Left ventricle myocardium inferior (tissue), 1 donor: ENCODE measurements around the gene LRP10. TPM values are rescaled to one million over a fixed set of nuclear protein-coding genes. Genes with fewer than 3 reads are reported as not detected.
A peak's percentile ranks its signal among the peaks of the same experiment; 100 is the strongest.

Experiments used
- DNase-seq: peaks from one replicate; pipeline ENCODE4 v3.0.0-alpha.2; 2020
- H3K27ac ChIP-seq: fragments of 200-600 bp; replicated peaks from 2 replicates; pipeline ENCODE4 v1.8.0; 2021
- H3K27me3 ChIP-seq: fragments of 200-600 bp; 2 replicates; pipeline ENCODE4 v1.8.0; 2021; ENCODE audit warnings: low read depth
- H3K36me3 ChIP-seq: fragments of 200-600 bp; 2 replicates; pipeline ENCODE4 v1.8.0; 2021
- H3K4me1 ChIP-seq: fragments of 200-600 bp; 2 replicates; pipeline ENCODE4 v1.8.0; 2021
- H3K4me3 ChIP-seq: fragments of 200-600 bp; 2 replicates; pipeline ENCODE4 v1.8.0; 2021; ENCODE audit warnings: mild to moderate bottlenecking, moderate library complexity
- H3K9me3 ChIP-seq: fragments of 200-600 bp; replicated peaks from 2 replicates; pipeline ENCODE4 v1.8.0; 2021
- intact Hi-C: fragments of 100-400 bp; cut with micrococcal nuclease; formaldehyde crosslinking; loops from one replicate; pipeline ENCODE4 v1.11.0; 2022
- total RNA-seq: library from RNA; stranded (reverse); fragmentation: NEBNext Ultra II Directional; extraction: Animal tissue kit (Norgen Biotek cat#: 25700); gene quantifications from one replicate; pipeline ENCODE4 v1.2.1, GENCODE V29; 2021
- TF ChIP-seq, protein P1 (sequence below): fragments of 200-600 bp; IDR thresholded peaks from 2 replicates; pipeline ENCODE4 v1.8.0; 2021; ENCODE audit warnings: antibody characterized with exemption, mild to moderate bottlenecking, borderline replicate concordance
- donor health status: DM: no; HTN: yes; CAD: no; lungs with severe emphysema.

LRP10 gene
- total RNA-seq, 1 donor from 2014 or later = 48.3 TPM

- Histone ChIP-seq H3K27ac (peak within 1 kb of the TSS; percentile 95), H3K4me1 (peaks cover 47% of the 10 kb centered on the region), H3K4me3 (peak within 1 kb of the TSS; percentile 71), H3K9me3 (no peaks in the 10 kb centered on the region), H3K27me3 (no peaks in the 10 kb centered on the region), H3K36me3 (peaks cover 34% of the 10 kb centered on the region)
- peak; percentile 100 for DNase-seq
- TF ChIP-seq, protein P1, sequence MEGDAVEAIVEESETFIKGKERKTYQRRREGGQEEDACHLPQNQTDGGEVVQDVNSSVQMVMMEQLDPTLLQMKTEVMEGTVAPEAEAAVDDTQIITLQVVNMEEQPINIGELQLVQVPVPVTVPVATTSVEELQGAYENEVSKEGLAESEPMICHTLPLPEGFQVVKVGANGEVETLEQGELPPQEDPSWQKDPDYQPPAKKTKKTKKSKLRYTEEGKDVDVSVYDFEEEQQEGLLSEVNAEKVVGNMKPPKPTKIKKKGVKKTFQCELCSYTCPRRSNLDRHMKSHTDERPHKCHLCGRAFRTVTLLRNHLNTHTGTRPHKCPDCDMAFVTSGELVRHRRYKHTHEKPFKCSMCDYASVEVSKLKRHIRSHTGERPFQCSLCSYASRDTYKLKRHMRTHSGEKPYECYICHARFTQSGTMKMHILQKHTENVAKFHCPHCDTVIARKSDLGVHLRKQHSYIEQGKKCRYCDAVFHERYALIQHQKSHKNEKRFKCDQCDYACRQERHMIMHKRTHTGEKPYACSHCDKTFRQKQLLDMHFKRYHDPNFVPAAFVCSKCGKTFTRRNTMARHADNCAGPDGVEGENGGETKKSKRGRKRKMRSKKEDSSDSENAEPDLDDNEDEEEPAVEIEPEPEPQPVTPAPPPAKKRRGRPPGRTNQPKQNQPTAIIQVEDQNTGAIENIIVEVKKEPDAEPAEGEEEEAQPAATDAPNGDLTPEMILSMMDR = no peak
- intact Hi-C loops = no loop called here
Observed at GRCh38 chr14:22918804-22919600, 47.5 kb downstream of the LRP10 start, which contains the start of gene RBM23. Gene RBM23, minus strand, starts transcription at chr14:22919149.

DNA sequence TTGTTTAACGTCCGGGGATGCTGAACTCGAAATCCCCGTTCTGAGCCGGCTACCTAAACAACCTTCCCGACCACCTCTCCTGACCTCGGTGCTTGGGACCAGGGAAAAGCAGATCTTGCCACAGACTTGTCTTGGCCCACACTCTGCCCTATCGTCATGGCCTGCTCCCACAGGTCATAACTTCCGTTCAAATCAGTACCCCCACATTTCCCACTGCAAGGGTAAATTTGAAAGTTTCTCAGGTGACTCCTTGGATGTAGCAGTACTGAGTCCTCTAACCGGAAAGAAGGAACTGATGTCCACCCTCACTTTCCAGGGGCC lies 48.0 kb downstream of the LRP10 start:
- H3K4me1 ChIP-seq = peaks cover 47% of the 10 kb centered on the region
- DNase-seq = no peak
- TF ChIP-seq, protein P1 = no peak
- H3K9me3 ChIP-seq = no peaks in the 10 kb centered on the region
- H3K27ac ChIP-seq = peak overlapping the region; percentile 95
- peak overlapping the region; percentile 71 for H3K4me3 ChIP-seq
- no peaks in the 10 kb centered on the region for H3K27me3 ChIP-seq
- H3K36me3 ChIP-seq = peaks cover 39% of the 10 kb centered on the region
- intact Hi-C loops = no loop called here

DNA sequence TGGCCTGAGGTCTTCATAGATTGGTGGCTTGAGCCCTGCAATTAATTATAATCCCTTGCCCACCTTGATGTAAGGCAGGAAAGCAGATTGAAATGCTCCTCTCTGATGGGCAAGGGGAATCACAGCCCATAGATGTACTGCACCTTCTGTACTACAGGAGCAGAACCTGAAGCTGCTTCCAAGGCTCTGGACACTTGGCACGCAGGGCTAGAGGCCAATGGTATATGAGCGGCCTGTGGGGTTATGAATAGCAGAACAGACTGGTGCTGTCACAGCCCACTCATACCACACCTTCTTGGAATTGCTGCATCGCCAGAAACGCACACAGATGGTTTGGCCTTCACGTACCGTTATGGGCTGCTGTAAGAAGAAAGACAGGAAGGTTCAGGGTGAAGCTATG lies 49.2 kb downstream of the LRP10 start:
- no peak overlapping the region for H3K4me3 ChIP-seq
- TF ChIP-seq, protein P1 = no peak
- H3K27ac ChIP-seq = peak overlapping the region; percentile 95
- H3K27me3 ChIP-seq = no peaks in the 10 kb centered on the region
- intact Hi-C loops = no loop called here
- no peaks in the 10 kb centered on the region for H3K9me3 ChIP-seq
- DNase-seq = peak; percentile 37
- peaks cover 45% of the 10 kb centered on the region for H3K4me1 ChIP-seq
- H3K36me3 ChIP-seq = peaks cover 51% of the 10 kb centered on the region

DNA sequence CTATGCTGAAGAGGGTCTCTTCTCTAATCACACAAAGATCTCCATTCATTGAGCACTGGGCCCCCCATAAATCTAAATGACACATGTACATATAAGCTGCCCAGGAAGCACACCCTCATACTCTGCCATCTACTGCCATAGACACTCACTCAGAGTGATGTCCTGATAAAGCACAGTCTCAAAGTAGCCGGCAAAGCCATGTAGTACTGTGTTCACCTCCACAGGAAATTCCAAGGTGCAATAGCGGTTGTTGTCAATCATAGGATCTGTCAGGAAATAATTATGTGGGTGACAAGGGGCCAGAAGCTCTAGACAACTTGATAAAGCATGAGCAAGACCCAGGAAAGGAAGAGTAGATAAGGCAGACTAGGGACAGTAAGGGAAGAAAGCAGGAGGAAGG lies 50.8 kb downstream of the LRP10 start:
- no peak overlapping the region for H3K27ac ChIP-seq
- peaks cover 61% of the 10 kb centered on the region for H3K36me3 ChIP-seq
- peaks cover 30% of the 10 kb centered on the region for H3K4me1 ChIP-seq
- TF ChIP-seq, protein P1 = no peak
- no peaks in the 10 kb centered on the region for H3K9me3 ChIP-seq
- intact Hi-C loops = no loop called here
- no peaks in the 10 kb centered on the region for H3K27me3 ChIP-seq
- no peak for DNase-seq
- H3K4me3 ChIP-seq = no peak overlapping the region

DNA sequence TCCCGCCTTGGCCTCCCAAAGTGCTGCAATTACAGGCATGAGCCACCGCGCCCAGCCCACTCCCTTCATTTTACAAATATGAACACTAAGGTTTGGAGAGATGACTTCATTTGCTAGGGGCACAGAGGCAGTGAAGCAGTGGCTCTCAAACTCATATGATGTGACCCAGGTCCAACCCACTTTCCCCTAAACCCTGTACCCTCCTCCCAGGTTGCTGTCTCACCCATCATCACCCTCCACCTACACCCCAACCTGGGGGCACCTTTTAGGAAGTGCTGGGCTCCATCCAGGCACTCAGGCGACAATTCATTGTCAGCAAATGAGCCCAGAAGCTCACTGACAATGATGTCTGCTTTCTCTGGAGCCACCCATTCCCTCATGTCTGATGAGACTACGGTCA lies 52.2 kb downstream of the LRP10 start:
- no peak overlapping the region for H3K4me3 ChIP-seq
- H3K36me3 ChIP-seq = peaks cover 62% of the 10 kb centered on the region
- H3K27me3 ChIP-seq = no peaks in the 10 kb centered on the region
- no peaks in the 10 kb centered on the region for H3K9me3 ChIP-seq
- no peak overlapping the region for H3K27ac ChIP-seq
- TF ChIP-seq, protein P1 = no peak
- peaks cover 35% of the 10 kb centered on the region for H3K4me1 ChIP-seq
- DNase-seq = no peak
- intact Hi-C loops = no loop called here
